Fibroblast of lung (primary cell): ENCODE measurements around the gene RAP1GDS1.

Experiments
- CTCF ChIP-seq, 2 donors: IDR thresholded peaks in 1 of 2; conservative IDR thresholded peaks in 1 of 2; 1 replicate in 1 of 2; 2 replicates in 1 of 2; pipeline ENCODE4 v1.5.1; 2011 to 2012; ENCODE audit warnings: low read length in 2 of 2, control low read depth in 1 of 2, inconsistent platforms in 1 of 2, low read depth in 1 of 2, mild to moderate bottlenecking in 1 of 2
- EZH2 ChIP-seq: IDR thresholded peaks from 2 replicates; pipeline ENCODE4 v1.5.1; 2012; ENCODE audit warnings: low read length, control low read depth, mild to moderate bottlenecking; ENCODE audit errors: missing control alignments

- TF ChIP-seq CTCF (conservative IDR thresholded peaks at IDR 0.05 in 1 of 2, IDR thresholded peaks at IDR 0.05 in 1 of 2; ENCODE audit: low read depth in 1 of 2, low read length in 2 of 2) (no peak), EZH2 (no peak)
Observed at GRCh38 chr4:98319021-98319420, 57.8 kb downstream of the RAP1GDS1 start.
